Bronchial smooth muscle cell (primary cell): ENCODE results near the gene CCDC9B. TPM values are rescaled to one million over a fixed set of nuclear protein-coding genes. Genes with fewer than 3 reads are reported as not detected.

ENCODE experiments used
- total RNA-seq: library from RNA; depleted of rRNA; stranded (reverse); fragments of >200 nt; gene quantifications from 2 replicates; pipeline ENCODE4 v1.2.1, GENCODE V29; 2014

Gene CCDC9B
- total RNA-seq = 6.0 and 18.8 TPM in 2 replicates

GRCh38 chr15:40340740-40341400, at the start of gene CCDC9B:
CCDC9B (minus strand) TSS chr15:40340939; CDS start chr15:40340819, 120 bp downstream.

GRCh38 chr15:40382580-40383456, 42.1 kb upstream of the CCDC9B start, which contains the start of gene KNSTRN:
KNSTRN (plus strand) TSS chr15:40382721; CDS start chr15:40382836, 115 bp downstream.

GRCh38 chr15:40357723-40358470, 17.2 kb upstream of the CCDC9B start, which contains the start of gene DISP2:
DISP2 (plus strand) TSS chr15:40358219; CDS start chr15:40358322, 103 bp downstream.

DNA sequence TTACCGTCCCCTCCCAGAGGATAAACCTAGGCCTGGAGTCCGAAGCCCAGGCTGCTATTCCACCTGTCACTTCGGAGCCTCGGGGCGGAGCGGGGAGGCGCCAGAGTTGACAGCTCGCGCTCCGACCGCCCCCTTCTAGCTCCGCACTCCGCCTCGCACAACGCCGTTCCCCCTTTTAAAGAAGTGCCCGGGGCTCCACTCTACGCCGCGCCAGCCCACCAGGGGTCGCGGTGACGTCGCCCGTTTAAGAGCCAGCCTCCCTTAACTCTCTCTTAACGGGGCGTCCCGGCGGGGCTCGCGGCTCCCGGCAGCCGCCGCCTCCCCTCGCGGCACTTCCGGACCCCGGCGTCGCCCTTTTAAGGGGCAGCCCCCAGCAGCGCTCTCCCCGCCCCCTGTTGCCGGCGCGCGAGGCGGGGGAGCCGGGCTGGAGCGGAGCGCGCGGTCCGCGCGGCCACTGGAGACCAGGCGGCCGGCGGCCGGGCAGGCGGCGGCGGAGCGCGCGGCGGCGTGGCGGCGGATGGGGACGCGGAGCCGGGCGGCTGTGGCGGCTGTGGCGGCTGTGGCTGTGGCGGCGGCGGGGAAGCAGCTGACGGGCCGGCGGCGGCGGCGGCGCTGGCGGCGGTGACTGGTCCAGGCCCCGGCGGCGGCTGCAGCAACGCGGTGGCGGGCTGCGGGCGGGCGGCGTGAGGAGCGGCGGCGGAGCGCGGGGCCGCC, 17.3 kb downstream of the CCDC9B start, which contains the start of gene INAFM2:
TSS of gene INAFM2 (plus strand) at position 454 of the 714 bp plus-strand sequence. CDS start 364 bp downstream, outside the sequence.

DNA sequence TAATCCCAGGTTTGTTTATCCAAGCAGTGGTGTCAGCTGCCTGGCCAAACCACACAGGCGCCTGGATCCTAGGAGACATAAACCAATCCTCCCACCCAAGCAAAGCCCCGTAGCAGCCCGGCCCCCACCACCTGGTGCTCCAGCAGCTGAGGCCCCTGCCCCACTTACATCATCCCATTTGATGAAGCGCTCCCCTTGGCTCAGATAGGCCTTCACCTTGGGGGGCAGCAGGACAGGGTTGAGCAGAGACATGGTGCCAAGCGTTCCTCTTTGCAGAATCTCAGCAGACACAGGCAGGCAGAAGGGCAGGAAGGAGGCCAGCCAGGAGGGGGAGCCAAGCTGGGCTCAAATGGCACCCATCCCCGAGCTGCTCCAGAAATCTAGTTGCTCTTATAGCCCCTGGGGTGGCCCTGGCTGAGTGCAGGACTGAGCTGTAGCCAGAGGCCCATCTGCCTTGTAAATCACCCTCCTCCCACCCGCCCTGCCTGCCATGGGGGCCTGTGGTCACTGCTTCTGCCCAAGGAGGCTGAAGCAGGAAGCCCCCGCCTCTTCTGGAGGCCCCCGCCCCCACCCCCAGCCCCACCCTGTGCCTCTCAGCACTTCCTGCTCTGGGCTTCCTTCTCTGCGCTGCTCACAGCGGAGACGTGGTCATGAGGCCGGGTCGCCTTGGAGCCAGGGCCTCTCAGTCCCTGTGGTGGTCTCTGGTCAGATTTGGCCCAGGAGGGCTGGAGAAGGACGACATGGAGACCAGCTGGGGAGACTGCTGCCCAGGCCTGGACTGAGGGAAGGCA, 33.1 kb downstream of the CCDC9B start, which contains the start of gene PLCB2:
TSS of gene PLCB2 (minus strand) at position 515 of the 791 bp plus-strand sequence. CDS start at position 252, 263 bp downstream.

DNA sequence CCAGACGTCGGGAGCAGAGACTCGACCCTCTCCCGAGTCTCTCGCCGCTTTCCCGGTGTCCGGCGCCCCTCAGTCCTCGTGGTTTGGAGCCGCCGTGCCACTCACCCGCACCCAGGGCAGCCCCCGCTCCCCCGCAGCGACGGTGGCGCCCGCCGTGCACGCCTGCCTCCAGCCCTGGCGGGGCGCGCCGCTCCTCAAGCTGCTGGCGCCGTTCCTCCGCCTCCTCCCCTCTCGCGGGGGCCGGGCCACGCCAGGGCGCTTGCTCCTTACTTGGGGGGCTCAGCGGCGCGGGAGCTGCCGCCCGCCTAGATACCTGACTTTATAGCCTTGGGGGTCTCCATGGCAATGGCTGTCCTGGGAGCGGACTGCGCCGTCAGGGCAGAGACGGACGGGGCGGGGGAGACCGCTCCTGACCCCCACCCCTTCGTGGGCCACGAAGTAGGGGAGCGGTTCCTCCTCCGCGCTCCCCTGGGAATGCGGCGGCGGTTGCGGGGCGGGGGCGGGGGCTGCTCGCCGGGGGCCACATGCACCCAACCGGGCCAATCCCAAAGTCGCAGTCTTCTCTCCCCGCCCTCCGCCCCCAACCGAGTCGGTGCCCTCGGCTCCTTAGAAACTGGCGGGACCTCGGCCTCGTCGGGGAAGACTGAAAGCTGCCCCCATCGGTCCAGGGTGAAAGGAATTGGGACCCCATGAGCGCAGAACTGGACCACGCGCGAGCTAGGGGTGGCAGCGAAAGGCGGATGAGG, 57.7 kb downstream of the CCDC9B start, which contains the start of gene ANKRD63:
TSS of gene ANKRD63 (minus strand) at position 196 of the 746 bp plus-strand sequence. CDS start 478 bp downstream, outside the sequence.

Other genes with a start within 250 kb of the CCDC9B start
- 3.8 and 21.8 TPM in 2 replicates for gene BMF, start 232.1 kb downstream of the CCDC9B start, total RNA-seq
- 1.5 and 3.0 TPM in 2 replicates for gene BUB1B, start 179.9 kb downstream of the CCDC9B start, total RNA-seq
- under 0.01 and 0.16 TPM in 2 replicates for gene PAK6, start 101.9 kb downstream of the CCDC9B start, total RNA-seq
- gene ANKRD63, start 57.9 kb downstream of the CCDC9B start, total RNA-seq = not detected in 2 replicates
- under 0.01 and 0.16 TPM in 2 replicates for gene PLCB2, start 33.0 kb downstream of the CCDC9B start, total RNA-seq
- 2.2 and 5.5 TPM in 2 replicates for gene INAFM2, start 17.2 kb downstream of the CCDC9B start, total RNA-seq
- gene PHGR1, start 10.1 kb upstream of the CCDC9B start, total RNA-seq = not detected in 2 replicates
- gene DISP2, start 17.3 kb upstream of the CCDC9B start, total RNA-seq = under 0.01 and 0.16 TPM in 2 replicates
- gene KNSTRN, start 41.8 kb upstream of the CCDC9B start, total RNA-seq = 12.9 and 15.0 TPM in 2 replicates
- gene IVD, start 64.9 kb upstream of the CCDC9B start, total RNA-seq = 30.3 and 38.5 TPM in 2 replicates
- gene BAHD1, start 100.0 kb upstream of the CCDC9B start, total RNA-seq = 3.5 and 5.2 TPM in 2 replicates
- 5.2 and 6.0 TPM in 2 replicates for gene CHST14, start 130.0 kb upstream of the CCDC9B start, total RNA-seq
- 10.6 and 14.4 TPM in 2 replicates for gene CCDC32, start 224.1 kb upstream of the CCDC9B start, total RNA-seq
- 10.9 and 14.6 TPM in 2 replicates for gene RPUSD2, start 228.4 kb upstream of the CCDC9B start, total RNA-seq